Skin of body (tissue), 2 donors: ENCODE data around the gene SYTL2. TPM values are rescaled to one million over a fixed set of nuclear protein-coding genes. Genes with fewer than 3 reads are reported as not detected.

Experiments used
- DNase-seq: peaks from one replicate; lab custom pipeline; 2025; lab: John Stamatoyannopoulos, UW
- total RNA-seq: library from RNA; depleted of rRNA; stranded (reverse); fragments of >200 nt; gene quantifications from one replicate; pipeline ENCODE4 v1.2.3, GENCODE V29; 2014

The SYTL2 gene
- total RNA-seq, 1 donor from 2014 or later = 40.4 TPM

- DNase-seq = peak; percentile 48
Measured at GRCh38 chr11:85827748-85828639, 17.1 kb upstream of the SYTL2 start.

- no peak for DNase-seq
Measured at GRCh38 chr11:85826116-85826855, 15.3 kb upstream of the SYTL2 start.

- DNase-seq = no peak
Measured at GRCh38 chr11:85825616-85826015, 14.7 kb upstream of the SYTL2 start.

GRCh38 chr11:85823816-85824215, 12.9 kb upstream of the SYTL2 start:
- DNase-seq = no peak

- no peak for DNase-seq
Measured at GRCh38 chr11:85822814-85823213, 11.9 kb upstream of the SYTL2 start.

- no peak for DNase-seq
Measured at GRCh38 chr11:85821636-85822035, 10.7 kb upstream of the SYTL2 start.

GRCh38 chr11:85819441-85819840, 8.5 kb upstream of the SYTL2 start:
- no peak for DNase-seq

GRCh38 chr11:85815186-85815931, 4.4 kb upstream of the SYTL2 start:
- no peak for DNase-seq

GRCh38 chr11:85813721-85814120, 2.8 kb upstream of the SYTL2 start:
- no peak for DNase-seq

- no peak for DNase-seq
Measured at GRCh38 chr11:85811624-85812023, 683 bp upstream of the SYTL2 start.

GRCh38 chr11:85810521-85810870, 445 bp downstream of the SYTL2 start:
- no peak for DNase-seq

- DNase-seq = no peak
Measured at GRCh38 chr11:85809863-85810262, 1.1 kb downstream of the SYTL2 start.

- no peak for DNase-seq
Measured at GRCh38 chr11:85809191-85809590, 1.8 kb downstream of the SYTL2 start.

GRCh38 chr11:85806876-85807275, 4.1 kb downstream of the SYTL2 start:
- no peak for DNase-seq

GRCh38 chr11:85806016-85806415, 4.9 kb downstream of the SYTL2 start:
- no peak for DNase-seq

- no peak for DNase-seq
Measured at GRCh38 chr11:85805387-85805786, 5.6 kb downstream of the SYTL2 start.

GRCh38 chr11:85803920-85804319, 7.0 kb downstream of the SYTL2 start:
- DNase-seq = no peak

GRCh38 chr11:85803303-85803702, 7.6 kb downstream of the SYTL2 start:
- DNase-seq = no peak

GRCh38 chr11:85801527-85801926, 9.4 kb downstream of the SYTL2 start:
- no peak for DNase-seq

GRCh38 chr11:85800595-85801342, 10.2 kb downstream of the SYTL2 start:
- DNase-seq = no peak

GRCh38 chr11:85799142-85799541, 11.8 kb downstream of the SYTL2 start:
- DNase-seq = no peak
